IPS-15b (cell line): ENCODE data around the gene NAA80.
A peak's percentile ranks its signal among the peaks of the same experiment; 100 is the strongest.

Experiments
- H3K27me3 ChIP-seq: one replicate; pipeline ENCODE4 v1.6.1; 2013; ENCODE audit warnings: low read length; ENCODE audit not compliant: control insufficient read depth, insufficient read depth
- H3K36me3 ChIP-seq: one replicate; pipeline ENCODE4 v1.6.1; 2013; ENCODE audit warnings: low read length; ENCODE audit not compliant: control insufficient read depth, insufficient read depth
- H3K4me1 ChIP-seq: one replicate; pipeline ENCODE4 v1.6.1; 2013; ENCODE audit warnings: mild to moderate bottlenecking, low read length; ENCODE audit not compliant: control insufficient read depth, insufficient read depth
- H3K4me3 ChIP-seq: one replicate; pipeline ENCODE4 v1.5.1; 2013; ENCODE audit warnings: low read depth, low read length
- H3K9ac ChIP-seq: one replicate; pipeline ENCODE4 v1.6.1; 2013; ENCODE audit warnings: low read depth, mild to moderate bottlenecking, low read length
- H3K9me3 ChIP-seq: one replicate; pipeline ENCODE4 v1.6.1; 2013; ENCODE audit warnings: mild to moderate bottlenecking, low read length; ENCODE audit not compliant: control insufficient read depth, insufficient read depth

The NAA80 gene

DNA sequence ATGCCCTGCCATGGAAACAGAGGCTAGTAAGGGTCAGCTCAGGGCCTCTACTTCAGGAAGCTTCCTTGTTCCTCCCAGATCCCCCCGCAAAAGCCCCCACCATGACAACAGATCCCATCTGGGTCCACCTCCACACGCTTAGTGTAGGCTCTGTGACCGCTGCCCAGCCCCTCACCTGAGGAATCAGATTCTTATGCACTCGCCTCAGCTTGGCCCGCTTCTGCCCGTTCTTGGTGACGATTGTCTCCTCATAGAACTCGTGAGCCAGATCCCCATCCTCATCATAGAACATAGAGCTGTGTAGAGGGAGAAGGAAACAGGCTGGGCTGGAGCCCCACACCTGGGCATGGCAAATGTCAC, 27.0 kb upstream of the NAA80 start:
- peaks cover 3% of the 10 kb centered on the region for H3K4me1 ChIP-seq
- peaks cover 18% of the 10 kb centered on the region for H3K36me3 ChIP-seq

DNA sequence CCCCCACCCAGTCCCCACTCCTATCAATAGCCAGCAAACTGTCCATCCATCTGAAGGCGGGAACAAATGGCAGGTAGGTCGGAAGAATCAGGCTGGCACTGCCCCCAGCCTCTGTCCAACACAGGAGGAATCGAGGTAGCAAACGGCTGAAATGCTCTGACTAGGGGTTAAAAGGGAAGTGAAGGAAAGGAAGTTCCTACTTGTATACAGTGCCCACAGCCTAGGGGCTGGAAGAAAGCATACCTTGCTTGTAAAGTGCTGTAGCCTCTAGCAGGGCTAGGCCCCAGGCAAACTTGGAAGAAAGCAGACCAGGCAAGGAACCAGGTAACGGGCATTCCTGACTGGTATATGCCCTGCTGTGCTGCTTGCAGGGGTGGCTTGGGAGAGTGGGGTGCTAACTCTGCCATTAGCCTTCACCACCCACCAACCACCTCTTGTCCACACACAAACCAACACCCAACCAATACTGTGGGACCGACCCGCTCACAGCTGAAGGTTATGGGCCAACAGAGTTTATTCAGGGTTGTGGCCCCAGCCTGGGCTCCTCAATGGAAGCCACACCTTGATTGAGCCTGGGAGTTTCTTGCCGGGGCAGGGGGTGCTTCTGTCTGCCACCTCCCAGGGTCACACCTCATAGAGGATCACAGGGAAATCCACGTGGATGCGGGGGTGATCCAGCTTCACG, 26.4 kb upstream of the NAA80 start:
- Histone ChIP-seq H3K4me3 (no peak overlapping the region), H3K36me3 (peaks cover 13% of the 10 kb centered on the region), H3K9ac (no peak overlapping the region), H3K9me3 (no peaks in the 10 kb centered on the region), H3K4me1 (peaks cover 3% of the 10 kb centered on the region), H3K27me3 (no peaks in the 10 kb centered on the region)

More for the DNA sequence above, 27.0 kb upstream of the NAA80 start:
- Histone ChIP-seq H3K27me3 (no peaks in the 10 kb centered on the region), H3K4me3 (no peak overlapping the region), H3K9me3 (no peaks in the 10 kb centered on the region), H3K9ac (no peak overlapping the region)

DNA sequence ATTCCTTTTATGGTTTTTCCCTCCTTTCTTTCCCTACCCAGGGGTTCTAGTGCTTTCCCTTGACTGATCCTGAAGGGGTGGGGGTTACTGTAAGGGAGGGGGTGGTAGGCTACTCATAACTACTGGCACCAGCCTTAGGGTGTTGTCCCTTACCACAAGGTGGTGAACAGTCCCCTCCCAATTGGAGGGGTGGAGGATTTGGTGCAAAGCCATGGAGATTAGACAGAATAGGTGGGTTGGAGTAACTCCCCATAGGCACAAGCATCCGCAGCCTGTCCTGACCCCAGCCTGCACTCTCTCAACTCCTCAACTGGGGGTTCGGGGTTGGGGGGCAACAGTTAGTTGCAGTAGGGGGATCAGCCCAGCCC, 25.9 kb upstream of the NAA80 start:
- H3K27me3 ChIP-seq: no peaks in the 10 kb centered on the region
- peaks cover 5% of the 10 kb centered on the region for H3K4me1 ChIP-seq
- no peaks in the 10 kb centered on the region for H3K9me3 ChIP-seq
- no peak overlapping the region for H3K9ac ChIP-seq
- H3K4me3 ChIP-seq: no peak overlapping the region
- H3K36me3 ChIP-seq: peaks cover 9% of the 10 kb centered on the region

DNA sequence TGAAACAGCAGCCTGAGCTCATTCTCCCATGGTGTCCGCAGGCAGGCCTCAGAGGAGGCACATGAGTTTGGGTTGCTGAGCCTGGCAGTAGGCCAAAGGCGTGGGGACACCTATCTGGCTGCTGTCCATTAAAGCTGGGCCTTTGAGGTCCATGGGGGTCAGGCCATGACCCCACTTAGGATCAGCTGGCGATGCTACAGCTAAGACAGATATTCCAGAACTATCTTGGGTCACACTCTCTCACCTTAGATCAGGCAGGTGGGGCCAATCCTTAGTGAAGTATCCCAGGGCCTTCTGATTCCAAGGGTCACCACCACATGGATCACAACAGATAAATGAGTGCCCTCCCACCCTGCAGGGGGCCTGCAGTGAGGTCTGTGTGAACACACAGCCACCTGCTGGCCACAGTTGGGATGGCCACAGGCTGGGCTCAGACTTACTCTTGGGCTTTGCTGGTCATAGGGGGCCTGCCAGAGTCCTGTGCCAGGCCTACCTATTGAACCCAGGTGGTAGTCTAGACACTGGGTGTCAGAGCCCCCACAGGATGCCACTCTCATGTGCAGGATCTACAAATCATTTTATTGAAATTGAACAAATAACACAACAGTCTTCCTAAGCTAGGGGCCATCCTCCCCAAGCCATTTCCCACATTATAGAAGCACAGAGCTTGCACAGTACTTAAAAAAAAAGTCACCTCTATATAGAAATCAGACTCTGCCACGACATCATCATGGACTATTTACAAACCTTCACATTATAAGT, 25.3 kb upstream of the NAA80 start:
- H3K4me1 ChIP-seq: peaks cover 7% of the 10 kb centered on the region
- no peaks in the 10 kb centered on the region for H3K27me3 ChIP-seq

DNA sequence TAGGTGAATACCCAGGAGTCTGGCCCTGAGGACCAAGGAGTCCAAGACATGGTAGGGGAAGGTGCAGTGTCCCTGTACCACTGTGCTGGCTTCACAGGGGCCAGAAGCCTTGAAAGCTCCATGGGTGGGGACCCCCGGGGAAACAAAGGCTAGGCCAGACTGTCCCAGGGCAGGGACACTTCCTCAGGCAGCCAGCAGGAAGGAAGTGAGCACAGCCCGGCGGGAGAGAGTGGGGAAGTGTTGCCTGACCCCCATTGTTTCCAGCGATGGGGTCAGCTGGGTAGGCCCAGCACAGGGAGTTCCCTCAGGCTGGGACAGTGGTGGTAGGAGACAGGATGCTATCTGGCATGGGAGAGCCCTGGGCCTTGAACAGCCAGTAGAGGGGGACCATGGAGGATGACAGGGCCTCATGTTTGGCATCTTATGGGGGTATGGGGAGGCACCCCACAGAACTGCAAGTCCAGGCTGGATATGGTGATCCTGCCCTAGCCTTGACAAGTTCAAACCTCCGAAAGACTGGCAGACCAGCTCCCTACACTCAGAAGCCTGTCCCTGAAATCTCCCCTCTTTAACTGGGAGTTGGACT, 24.5 kb upstream of the NAA80 start:
- Histone ChIP-seq H3K4me3 (no peak overlapping the region), H3K27me3 (no peaks in the 10 kb centered on the region), H3K4me1 (peaks cover 7% of the 10 kb centered on the region), H3K36me3 (peaks cover 22% of the 10 kb centered on the region), H3K9ac (no peak overlapping the region), H3K9me3 (no peaks in the 10 kb centered on the region)

More for the DNA sequence above, 25.3 kb upstream of the NAA80 start:
- no peak overlapping the region for H3K4me3 ChIP-seq
- H3K9me3 ChIP-seq: no peaks in the 10 kb centered on the region
- no peak overlapping the region for H3K9ac ChIP-seq
- peaks cover 14% of the 10 kb centered on the region for H3K36me3 ChIP-seq

DNA sequence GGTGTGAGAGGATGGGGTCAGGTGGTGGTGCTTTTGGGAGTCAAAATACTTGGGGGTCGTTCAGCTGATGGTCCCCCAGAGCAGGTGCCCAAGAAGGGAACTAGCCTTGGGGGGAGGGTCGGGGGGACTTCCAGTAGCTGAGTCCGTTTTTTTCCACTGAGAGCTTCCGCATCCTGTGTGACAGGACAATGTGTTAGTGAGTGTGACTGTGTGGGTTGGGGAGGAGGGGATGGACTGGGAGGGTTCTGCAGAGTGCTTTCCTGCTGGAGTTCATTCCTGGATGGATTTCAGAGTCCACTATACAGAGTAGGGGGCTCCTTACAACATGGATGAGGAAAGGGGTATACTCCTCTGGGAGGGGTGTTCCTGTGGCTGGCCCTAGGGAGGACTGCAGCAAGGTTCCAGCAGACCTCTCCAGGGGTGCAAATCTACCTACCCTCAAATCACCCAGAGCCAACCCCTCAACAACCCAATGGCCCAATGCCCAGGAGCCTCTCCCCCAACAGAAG, 23.9 kb upstream of the NAA80 start:
- Histone ChIP-seq H3K4me3 (peak overlapping the region; percentile 99), H3K36me3 (peaks cover 28% of the 10 kb centered on the region), H3K9me3 (no peaks in the 10 kb centered on the region), H3K27me3 (no peaks in the 10 kb centered on the region), H3K4me1 (peaks cover 7% of the 10 kb centered on the region), H3K9ac (no peak overlapping the region)

DNA sequence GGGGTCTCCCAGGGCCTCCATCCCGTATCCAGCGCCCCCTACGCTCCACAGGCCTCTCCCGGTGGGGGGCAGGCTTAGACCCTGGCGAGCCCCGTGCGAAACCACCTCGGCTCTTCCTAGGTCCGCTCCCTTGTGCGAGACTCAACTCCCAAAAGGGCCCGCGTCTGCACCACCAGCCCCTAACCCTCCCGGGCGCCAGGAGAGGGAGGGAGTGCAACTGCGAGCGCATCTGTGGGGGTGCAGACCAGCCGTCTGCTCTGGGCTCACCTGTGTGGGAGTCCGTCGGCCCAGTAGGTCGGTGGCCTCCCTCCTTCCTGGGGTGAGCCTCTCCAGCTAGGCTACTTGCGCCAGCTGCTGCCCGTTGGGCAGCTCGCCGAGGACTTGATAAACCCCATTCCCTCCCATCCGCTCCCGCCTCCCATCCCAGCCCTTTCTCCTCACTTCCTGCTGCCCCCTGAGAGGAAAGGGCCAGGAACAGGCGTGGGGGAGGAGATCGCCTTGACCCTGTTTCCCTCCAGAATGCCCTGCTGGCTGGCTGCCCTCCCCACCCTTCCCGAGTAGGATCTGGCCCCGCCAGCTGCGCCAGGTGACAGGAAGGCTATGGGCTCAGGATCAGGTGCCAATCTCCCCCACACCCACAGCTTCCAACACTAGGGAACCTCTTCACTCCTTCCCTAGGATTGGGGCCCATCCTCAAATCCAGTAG, 23.3 kb upstream of the NAA80 start, which contains the start of gene HYAL2:
Gene HYAL2 (minus strand): TSS at position 360 of the 706 bp plus-strand sequence. CDS start 2,256 bp downstream, outside the sequence.
- H3K9me3 ChIP-seq: no peaks in the 10 kb centered on the region
- H3K27me3 ChIP-seq: no peaks in the 10 kb centered on the region
- peak within 1 kb of the TSS; percentile 99 for H3K4me3 ChIP-seq
- H3K36me3 ChIP-seq: peaks cover 32% of the 10 kb centered on the region
- peak within 1 kb of the TSS; percentile 100 for H3K9ac ChIP-seq
- H3K4me1 ChIP-seq: peaks cover 7% of the 10 kb centered on the region

DNA sequence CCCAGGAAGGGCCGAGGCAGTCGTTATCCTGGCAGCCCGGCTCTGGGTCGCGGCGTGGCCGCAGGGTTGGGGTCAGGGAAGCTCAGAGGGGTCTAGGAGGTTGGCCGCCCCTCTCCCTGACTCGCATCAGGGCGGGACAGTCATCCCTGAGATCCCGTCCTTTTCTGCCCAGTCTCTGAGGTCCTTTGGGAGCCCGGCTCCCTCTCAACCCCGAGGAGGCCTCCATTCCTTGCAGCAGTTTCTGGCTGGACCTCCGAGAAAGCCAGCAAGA, 22.8 kb upstream of the NAA80 start:
- no peaks in the 10 kb centered on the region for H3K27me3 ChIP-seq
- H3K9ac ChIP-seq: peak overlapping the region; percentile 71
- no peaks in the 10 kb centered on the region for H3K9me3 ChIP-seq
- H3K4me1 ChIP-seq: peaks cover 7% of the 10 kb centered on the region
- peak overlapping the region; percentile 99 for H3K4me3 ChIP-seq
- H3K36me3 ChIP-seq: peaks cover 37% of the 10 kb centered on the region

DNA sequence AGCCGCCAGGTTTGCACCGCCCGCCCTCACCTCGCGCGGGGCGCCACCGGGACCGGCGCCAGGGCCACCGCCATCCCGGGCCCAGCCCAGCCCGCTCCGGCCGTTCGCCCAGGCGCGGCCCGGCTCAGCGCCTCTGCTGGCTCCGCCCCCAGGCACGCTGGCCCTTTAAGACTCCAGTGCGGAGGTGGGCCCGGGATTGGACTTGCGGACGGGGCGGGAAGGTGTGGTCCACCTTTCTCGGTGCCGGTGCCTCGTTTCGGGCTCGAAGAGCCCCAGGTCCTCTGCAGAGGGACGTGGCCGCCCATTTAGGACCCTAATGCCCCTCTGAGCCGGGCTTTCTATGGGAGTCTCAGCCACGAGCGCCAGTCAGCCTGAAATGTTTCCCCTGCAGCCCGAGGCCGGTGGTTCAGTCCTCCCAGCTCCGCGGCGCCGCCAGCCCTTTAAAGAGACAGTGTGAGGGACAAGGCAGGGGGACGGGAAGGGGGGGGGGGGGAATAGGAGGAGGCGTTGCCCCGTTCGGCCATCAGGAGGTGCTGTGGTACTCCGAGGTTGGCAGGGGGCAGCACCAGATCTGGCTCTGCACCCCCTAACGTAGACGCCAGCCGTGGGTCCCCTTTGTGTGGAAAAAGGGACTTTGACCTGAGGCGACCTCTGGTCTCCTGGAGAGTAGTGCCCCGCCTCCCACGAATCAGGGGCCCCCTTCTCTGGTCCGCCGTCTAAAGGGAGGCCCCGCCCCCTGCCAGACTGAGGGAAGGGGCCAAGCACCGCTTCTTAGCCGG, 22.3 kb upstream of the NAA80 start:
- Histone ChIP-seq H3K4me3 (peak overlapping the region; percentile 99), H3K9me3 (no peaks in the 10 kb centered on the region), H3K36me3 (peaks cover 38% of the 10 kb centered on the region), H3K9ac (peak overlapping the region; percentile 100), H3K4me1 (peaks cover 7% of the 10 kb centered on the region), H3K27me3 (no peaks in the 10 kb centered on the region)

DNA sequence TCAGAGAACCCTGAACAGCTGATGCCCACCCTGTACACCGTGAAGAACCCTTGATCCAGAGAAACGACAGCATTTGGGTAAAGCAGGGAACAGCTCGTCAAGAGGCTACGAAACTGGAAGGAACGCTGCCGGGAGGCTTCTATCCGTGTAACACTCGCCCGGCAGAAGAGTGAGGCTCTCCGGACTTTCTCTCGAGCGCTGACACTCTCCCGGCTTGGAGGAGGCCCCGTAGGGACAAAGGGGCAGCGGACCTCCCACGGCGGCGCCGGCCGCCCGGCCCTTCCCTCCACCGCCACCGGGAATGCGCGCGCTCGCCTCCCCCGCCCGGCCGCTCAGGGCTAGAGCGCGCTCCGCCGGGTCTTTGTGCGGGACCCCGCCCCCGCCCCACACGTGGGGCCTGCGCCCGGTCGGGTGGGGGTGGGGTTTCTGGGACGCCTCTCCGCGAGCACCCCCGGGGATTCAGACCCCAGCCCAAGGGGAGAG, 21.7 kb upstream of the NAA80 start:
- peaks cover 40% of the 10 kb centered on the region for H3K36me3 ChIP-seq
- H3K4me3 ChIP-seq: peak overlapping the region; percentile 99
- peak overlapping the region; percentile 100 for H3K9ac ChIP-seq
- no peaks in the 10 kb centered on the region for H3K27me3 ChIP-seq
- H3K9me3 ChIP-seq: no peaks in the 10 kb centered on the region
- H3K4me1 ChIP-seq: peaks cover 7% of the 10 kb centered on the region
